Measurements from ENCODE around the gene ZFPL1.

ZFPL1 gene

DNA sequence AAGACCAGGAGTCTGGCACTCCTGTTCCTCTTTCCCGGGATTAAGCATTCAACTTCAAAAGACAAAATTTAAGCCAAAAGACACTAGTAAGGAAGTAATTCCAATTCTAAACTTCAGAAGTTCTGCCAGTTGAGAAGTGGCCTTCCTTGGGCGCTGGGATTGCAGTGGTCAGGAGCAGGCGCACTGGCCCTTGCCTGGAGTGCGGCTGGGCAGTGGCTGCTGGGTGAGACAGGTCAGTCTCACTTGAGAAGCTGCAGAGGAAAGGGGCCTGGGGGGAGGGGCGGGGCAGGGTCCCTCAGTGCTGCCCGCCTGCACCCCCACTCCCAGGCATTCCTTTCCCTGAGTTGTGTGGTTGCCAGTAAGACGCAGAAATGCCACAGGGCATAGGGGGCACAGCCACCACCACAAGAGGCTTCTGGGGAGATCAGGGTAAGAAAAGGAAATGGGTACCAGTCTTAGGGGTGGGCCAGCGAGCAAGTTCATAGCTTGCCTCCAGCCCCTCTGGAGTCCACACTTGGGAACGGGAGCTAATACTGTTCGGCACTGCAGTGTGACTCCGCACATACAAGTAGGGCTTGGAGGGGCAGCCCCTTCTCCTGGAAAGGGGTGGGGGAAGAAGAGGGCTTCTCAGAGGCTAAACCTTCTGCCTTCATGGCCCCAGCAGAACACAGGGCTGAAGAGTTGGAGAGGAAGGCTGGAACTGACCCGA, 43.6 kb downstream of the ZFPL1 start:
- TF ChIP-seq, protein P1, sequence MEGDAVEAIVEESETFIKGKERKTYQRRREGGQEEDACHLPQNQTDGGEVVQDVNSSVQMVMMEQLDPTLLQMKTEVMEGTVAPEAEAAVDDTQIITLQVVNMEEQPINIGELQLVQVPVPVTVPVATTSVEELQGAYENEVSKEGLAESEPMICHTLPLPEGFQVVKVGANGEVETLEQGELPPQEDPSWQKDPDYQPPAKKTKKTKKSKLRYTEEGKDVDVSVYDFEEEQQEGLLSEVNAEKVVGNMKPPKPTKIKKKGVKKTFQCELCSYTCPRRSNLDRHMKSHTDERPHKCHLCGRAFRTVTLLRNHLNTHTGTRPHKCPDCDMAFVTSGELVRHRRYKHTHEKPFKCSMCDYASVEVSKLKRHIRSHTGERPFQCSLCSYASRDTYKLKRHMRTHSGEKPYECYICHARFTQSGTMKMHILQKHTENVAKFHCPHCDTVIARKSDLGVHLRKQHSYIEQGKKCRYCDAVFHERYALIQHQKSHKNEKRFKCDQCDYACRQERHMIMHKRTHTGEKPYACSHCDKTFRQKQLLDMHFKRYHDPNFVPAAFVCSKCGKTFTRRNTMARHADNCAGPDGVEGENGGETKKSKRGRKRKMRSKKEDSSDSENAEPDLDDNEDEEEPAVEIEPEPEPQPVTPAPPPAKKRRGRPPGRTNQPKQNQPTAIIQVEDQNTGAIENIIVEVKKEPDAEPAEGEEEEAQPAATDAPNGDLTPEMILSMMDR (IDR thresholded peaks at IDR 0.05; ENCODE audit: control insufficient read depth, extremely low read depth, insufficient read depth) = no peak
- DNase-seq (ENCODE audit: low read depth) = no peak
- no peak overlapping the region for H3K4me3 ChIP-seq (ENCODE audit: low read depth, low read length)

DNA sequence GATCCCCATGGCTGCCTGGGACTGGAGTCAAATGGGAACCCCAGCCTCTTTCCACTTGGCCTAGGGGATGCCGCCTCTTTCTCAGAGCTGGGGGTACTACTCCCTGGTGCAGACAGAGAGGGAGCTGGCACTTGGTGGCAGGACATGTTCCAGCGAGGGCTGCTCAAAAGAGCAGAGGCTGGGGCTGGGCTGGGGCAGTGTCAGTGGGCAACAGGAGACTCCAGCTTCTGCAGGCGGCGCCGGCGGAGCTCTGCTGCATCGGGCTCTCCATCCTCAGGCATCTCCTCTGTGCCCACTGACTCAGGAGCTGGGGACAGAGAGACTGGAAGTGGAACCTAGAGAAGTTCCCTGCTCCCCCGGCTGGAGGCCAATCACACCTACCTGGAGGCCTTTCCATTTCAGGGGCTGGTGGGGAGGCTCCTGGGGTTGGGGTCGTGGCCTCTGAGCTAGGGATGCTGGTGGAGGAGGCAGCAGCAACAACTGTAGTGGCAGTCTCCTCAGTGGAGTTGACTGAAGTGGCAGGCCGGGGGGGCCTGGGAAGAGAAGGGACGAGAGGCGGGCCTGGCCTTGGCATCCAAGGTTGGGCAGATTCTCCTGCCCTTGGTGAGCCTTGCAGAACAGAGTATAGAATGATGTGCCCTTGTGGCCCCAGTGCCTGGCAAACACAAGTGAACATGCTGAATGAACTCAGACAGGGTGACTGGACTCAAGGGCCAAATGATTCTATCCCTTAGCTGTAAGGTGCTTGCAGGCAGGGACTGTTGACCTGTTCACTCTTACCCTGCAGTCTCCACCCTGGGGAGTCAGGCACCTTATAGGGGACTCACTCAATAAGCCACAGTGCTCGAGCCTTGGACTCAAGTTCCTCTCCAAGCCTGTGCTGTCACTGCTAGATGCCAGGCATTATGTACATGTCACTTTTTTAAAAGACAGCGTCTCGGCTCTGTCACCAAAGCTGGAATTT, 44.4 kb downstream of the ZFPL1 start:
- H3K4me3 ChIP-seq (ENCODE audit: low read depth, low read length) = no peak overlapping the region
- DNase-seq (ENCODE audit: low read depth) = no peak
- TF ChIP-seq, protein P1 (IDR thresholded peaks at IDR 0.05; ENCODE audit: control insufficient read depth, extremely low read depth, insufficient read depth) = no peak

DNA sequence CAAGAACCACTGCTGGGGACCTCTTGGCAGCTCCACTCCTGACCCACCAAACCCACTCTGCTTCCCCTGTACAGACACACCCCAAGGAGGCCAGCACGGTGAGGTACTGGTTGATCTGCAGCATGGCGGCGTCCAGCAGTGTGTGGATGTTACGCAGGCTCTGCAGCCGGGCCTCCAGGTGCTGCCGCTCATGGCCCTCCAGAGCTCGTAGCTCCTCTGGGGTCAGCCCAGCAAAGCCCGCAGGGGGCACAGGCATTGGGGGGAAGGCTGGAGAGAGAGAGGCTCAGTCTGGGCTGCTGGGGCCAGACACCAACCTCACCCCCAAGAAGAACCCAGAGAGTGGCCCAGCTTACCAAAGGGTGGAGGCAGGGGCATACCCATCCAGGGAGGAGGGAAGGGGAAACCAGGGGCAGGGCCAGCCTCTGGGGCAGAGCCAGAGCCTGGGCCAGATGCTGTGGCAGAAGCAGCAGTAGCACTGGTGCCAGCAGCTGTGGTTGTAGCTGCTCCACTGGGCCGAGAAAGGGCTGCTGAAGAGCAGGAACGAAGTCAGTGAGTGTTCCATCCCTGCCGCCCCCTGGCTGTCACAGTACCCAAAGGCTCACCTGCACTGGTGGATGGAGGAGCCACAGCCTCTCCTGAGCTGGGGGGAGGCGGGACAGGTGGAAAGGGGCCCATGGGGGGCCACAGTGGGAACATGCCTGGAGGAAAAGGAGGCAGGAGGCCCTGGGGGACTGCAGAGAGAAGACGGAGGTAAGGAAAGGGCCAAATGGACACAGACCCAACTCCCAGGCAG, 45.8 kb downstream of the ZFPL1 start:
- no peak for DNase-seq (ENCODE audit: low read depth)
- H3K4me3 ChIP-seq (ENCODE audit: low read depth, low read length) = no peak overlapping the region
- TF ChIP-seq, protein P1 (IDR thresholded peaks at IDR 0.05; ENCODE audit: control insufficient read depth, extremely low read depth, insufficient read depth) = no peak

DNA sequence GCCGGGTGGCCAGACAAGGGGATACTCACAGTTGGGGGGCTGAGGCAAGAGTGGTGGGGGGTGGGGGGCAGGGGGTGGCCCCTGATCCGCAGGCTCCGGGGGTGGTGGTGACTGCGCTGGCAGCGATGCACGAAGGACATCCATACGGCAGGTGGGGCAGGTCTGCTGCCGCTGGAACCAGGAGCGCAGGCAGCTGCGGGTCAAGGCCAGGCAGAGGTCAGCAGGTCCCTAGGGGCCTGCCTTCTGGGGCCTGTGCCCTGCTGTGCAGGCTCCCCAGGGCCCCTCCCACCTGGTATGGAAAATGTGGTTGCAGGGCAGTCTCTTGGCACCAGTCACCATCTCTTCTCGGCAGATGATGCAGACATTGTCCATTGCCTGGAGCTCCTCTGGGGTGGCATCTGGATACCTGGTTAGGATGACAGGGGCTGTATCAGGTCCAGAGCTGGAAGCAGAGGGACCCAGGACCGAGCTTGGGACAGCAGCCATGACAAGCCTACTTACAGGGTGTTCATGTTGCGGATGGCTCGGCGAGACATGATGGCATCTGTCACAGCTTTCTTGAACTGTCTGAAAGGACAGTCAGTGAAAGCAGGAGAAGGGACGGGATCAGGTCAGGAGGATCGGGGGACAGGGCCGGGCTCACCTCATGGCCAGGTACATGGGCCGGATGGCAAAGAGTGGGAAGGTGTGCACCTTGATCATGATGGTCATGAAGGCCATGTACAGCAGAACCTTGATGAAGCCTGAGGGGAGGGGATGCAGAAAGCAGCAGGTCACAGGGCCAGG, 46.8 kb downstream of the ZFPL1 start:
- DNase-seq (ENCODE audit: low read depth) = no peak
- TF ChIP-seq, protein P1 (IDR thresholded peaks at IDR 0.05; ENCODE audit: control insufficient read depth, extremely low read depth, insufficient read depth) = no peak
- no peak overlapping the region for H3K4me3 ChIP-seq (ENCODE audit: low read depth, low read length)

DNA sequence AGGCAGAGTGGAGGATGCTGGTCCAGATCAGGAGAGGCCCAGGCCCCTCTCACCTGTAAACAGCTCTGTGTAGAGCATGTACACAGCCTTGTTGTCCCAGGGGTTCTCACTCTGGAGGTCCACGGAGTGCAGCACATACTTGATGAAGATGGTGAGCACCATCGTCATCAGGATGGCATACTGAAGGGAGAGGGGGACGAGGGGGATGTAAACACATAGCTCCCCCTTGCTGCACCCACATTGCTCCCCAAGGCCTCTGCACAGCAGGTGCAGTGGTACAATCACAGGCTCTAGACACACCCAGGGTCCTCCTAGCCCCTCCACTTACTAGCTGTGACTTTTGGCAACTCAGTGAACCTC, 47.4 kb downstream of the ZFPL1 start:
- TF ChIP-seq, protein P1 (IDR thresholded peaks at IDR 0.05; ENCODE audit: control insufficient read depth, extremely low read depth, insufficient read depth) = no peak
- H3K4me3 ChIP-seq (ENCODE audit: low read depth, low read length) = no peak overlapping the region
- no peak for DNase-seq (ENCODE audit: low read depth)

DNA sequence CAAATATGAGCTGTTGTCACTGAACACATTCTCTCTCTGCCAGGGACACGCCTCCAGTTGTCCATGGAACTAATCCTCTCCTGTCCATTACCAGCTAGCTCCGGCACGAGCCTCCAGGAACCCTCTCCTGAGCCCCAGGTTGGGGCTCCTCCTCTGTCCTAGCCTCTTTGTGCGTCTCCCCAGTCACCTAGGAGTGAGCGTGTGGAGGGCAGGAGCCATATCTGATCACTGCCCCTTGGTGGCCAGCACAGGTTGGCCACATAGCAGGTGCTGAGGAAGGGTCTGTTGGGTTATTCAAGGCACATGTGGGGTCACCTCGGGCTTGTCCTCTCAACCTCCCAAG, 47.8 kb downstream of the ZFPL1 start:
- no peak overlapping the region for H3K4me3 ChIP-seq (ENCODE audit: low read depth, low read length)
- no peak for DNase-seq (ENCODE audit: low read depth)
- TF ChIP-seq, protein P1 (IDR thresholded peaks at IDR 0.05; ENCODE audit: control insufficient read depth, extremely low read depth, insufficient read depth) = no peak

All from LNCaP clone FGC (cell line).